Keratinocyte (primary cell): ENCODE results near the gene NRP2. TPM values are rescaled to one million over a fixed set of nuclear protein-coding genes. Genes with fewer than 3 reads are reported as not detected.

Experiments used
- DNase-seq: peaks from one replicate; pipeline ENCODE4 v3.0.0-alpha.2; 2011; ENCODE audit warnings: low read depth, missing footprints, low spot score
- FAIRE-seq: peaks from 2 replicates; lab custom pipeline; 2011; peaks lifted over from hg19 to GRCh38; lab: Jason Lieb, UNC
- H2AFZ ChIP-seq: 2 replicates; pipeline ENCODE4 v1.6.0; 2012; ENCODE audit warnings: low read length, control low read depth, inconsistent platforms; ENCODE audit not compliant: control insufficient read depth
- H3K27ac ChIP-seq: 2 replicates; pipeline ENCODE4 v1.5.1; 2011; ENCODE audit warnings: low read length; ENCODE audit not compliant: control insufficient read depth, insufficient read depth
- H3K27me3 ChIP-seq: 3 replicates; pipeline ENCODE4 v1.6.0; 2011; ENCODE audit warnings: low read length; ENCODE audit not compliant: control insufficient read depth, insufficient read depth; ENCODE audit errors: extremely low read depth
- H3K36me3 ChIP-seq, 2 experiments: 2 replicates in 1 of 2; 3 replicates in 1 of 2; pipeline ENCODE4 v1.5.1; 2011; ENCODE audit warnings: low read length in 2 of 2, mild to moderate bottlenecking in 1 of 2; ENCODE audit not compliant: control insufficient read depth in 2 of 2, insufficient read depth in 2 of 2; ENCODE audit errors: extremely low read depth in 1 of 2
- H3K4me1 ChIP-seq: 3 replicates; pipeline ENCODE4 v1.5.1; 2011; ENCODE audit warnings: low read length; ENCODE audit not compliant: control insufficient read depth, insufficient read depth; ENCODE audit errors: extremely low read depth
- H3K4me2 ChIP-seq: 3 replicates; pipeline ENCODE4 v1.6.0; 2011; ENCODE audit warnings: low read depth, low read length; ENCODE audit not compliant: control insufficient read depth, insufficient read depth; ENCODE audit errors: extremely low read depth
- H3K4me3 ChIP-seq, 3 experiments: fragments of 200-600 bp in 1 of 3; sonication (generic) in 1 of 3; 2 replicates in 2 of 3; 3 replicates in 1 of 3; pipeline ENCODE4 v1.5.1; 2011 to 2016; ENCODE audit warnings: low read length in 3 of 3, mild to moderate bottlenecking in 3 of 3, control low read depth in 2 of 3, inconsistent platforms in 1 of 3, low read depth in 1 of 3, mixed read lengths in 1 of 3, mixed run types in 1 of 3, moderate library complexity in 1 of 3; ENCODE audit not compliant: control insufficient read depth in 2 of 3, insufficient read depth in 2 of 3; ENCODE audit errors: extremely low read depth in 1 of 3
- H3K79me2 ChIP-seq: 2 replicates; pipeline ENCODE4 v1.6.0; 2012; ENCODE audit warnings: low read length; ENCODE audit not compliant: control insufficient read depth, insufficient read depth
- H3K9ac ChIP-seq: 3 replicates; pipeline ENCODE4 v1.6.0; 2011; ENCODE audit warnings: low read length; ENCODE audit not compliant: control insufficient read depth, insufficient read depth; ENCODE audit errors: extremely low read depth
- H3K9me1 ChIP-seq: 3 replicates; pipeline ENCODE4 v1.6.0; 2011; ENCODE audit warnings: low read length; ENCODE audit not compliant: control insufficient read depth, insufficient read depth; ENCODE audit errors: extremely low read depth
- H3K9me3 ChIP-seq: 2 replicates; pipeline ENCODE4 v1.5.1; 2012; ENCODE audit warnings: low read depth, low read length; ENCODE audit not compliant: control insufficient read depth
- H4K20me1 ChIP-seq: 3 replicates; pipeline ENCODE4 v1.6.0; 2011; ENCODE audit warnings: low read length; ENCODE audit not compliant: control insufficient read depth, insufficient read depth; ENCODE audit errors: extremely low read depth
- EZH2 ChIP-seq: IDR thresholded peaks from one replicate; pipeline ENCODE4 v1.6.1; 2012; ENCODE audit warnings: inconsistent platforms, mild to moderate bottlenecking, low read length, moderate library complexity
- dilution Hi-C: fragments of 300-500 bp; cut with MboI; formaldehyde crosslinking; loops from one replicate; pipeline ENCODE4 v1.7.0; 2020; ENCODE audit warnings: low sequenced_read_pairs; ENCODE audit not compliant: extremely low pct_ligation_motif_present
- polyA plus RNA-seq, 5 experiments: library from polyadenylated mRNA; depleted of rRNA in 3 of 5; stranded (reverse) in 3 of 5; stranded (forward) in 1 of 5; unstranded in 1 of 5; fragments of >200 nt; gene quantifications; 1 replicate in 1 of 5; 2 replicates in 3 of 5; 3 replicates in 1 of 5; pipeline versions ENCODE4 v1.2.1 to v1.2.3, GENCODE V29; 2011 to 2012; ENCODE audit warnings: missing spikeins in 2 of 5, low read depth in 1 of 5, low replicate concordance in 1 of 5
- TF ChIP-seq, protein P1 (sequence below), 3 experiments: IDR thresholded peaks in 1 of 3; conservative IDR thresholded peaks in 1 of 3; optimal IDR thresholded peaks in 1 of 3; 2 replicates in 2 of 3; 3 replicates in 1 of 3; pipeline versions ENCODE3 to v1.5.1; 2011; ENCODE audit warnings: low read length in 3 of 3, mild to moderate bottlenecking in 3 of 3, moderate library complexity in 2 of 3, control low read depth in 1 of 3, inconsistent platforms in 1 of 3; ENCODE audit not compliant: insufficient read depth in 2 of 3; ENCODE audit errors: extremely low read depth in 1 of 3

The NRP2 gene
- polyA plus RNA-seq, 1 donor (not counting 4 experiments of a cell fraction or from before 2014, with no cell fraction given) = 20.6 TPM

GRCh38 chr2:205705511-205706349 lies 23.4 kb downstream of the NRP2 start:
- no peaks in the 10 kb centered on the region for H3K27me3 ChIP-seq
- H3K4me2 ChIP-seq = no peak overlapping the region
- no peaks in the 10 kb centered on the region for H3K9me3 ChIP-seq
- FAIRE-seq = no peak
- H3K4me3 ChIP-seq = no peak overlapping the region
- peaks cover 3 to 16% of the 10 kb centered on the region in 2 experiments for H3K36me3 ChIP-seq
- H3K79me2 ChIP-seq = peaks cover 24% of the 10 kb centered on the region
- H3K4me1 ChIP-seq = peaks cover 30% of the 10 kb centered on the region
- no peak overlapping the region for H3K27ac ChIP-seq
- dilution Hi-C loops = no loop called here
- no peaks in the 10 kb centered on the region for H3K9me1 ChIP-seq
- no peak for DNase-seq
- TF ChIP-seq, protein P1, sequence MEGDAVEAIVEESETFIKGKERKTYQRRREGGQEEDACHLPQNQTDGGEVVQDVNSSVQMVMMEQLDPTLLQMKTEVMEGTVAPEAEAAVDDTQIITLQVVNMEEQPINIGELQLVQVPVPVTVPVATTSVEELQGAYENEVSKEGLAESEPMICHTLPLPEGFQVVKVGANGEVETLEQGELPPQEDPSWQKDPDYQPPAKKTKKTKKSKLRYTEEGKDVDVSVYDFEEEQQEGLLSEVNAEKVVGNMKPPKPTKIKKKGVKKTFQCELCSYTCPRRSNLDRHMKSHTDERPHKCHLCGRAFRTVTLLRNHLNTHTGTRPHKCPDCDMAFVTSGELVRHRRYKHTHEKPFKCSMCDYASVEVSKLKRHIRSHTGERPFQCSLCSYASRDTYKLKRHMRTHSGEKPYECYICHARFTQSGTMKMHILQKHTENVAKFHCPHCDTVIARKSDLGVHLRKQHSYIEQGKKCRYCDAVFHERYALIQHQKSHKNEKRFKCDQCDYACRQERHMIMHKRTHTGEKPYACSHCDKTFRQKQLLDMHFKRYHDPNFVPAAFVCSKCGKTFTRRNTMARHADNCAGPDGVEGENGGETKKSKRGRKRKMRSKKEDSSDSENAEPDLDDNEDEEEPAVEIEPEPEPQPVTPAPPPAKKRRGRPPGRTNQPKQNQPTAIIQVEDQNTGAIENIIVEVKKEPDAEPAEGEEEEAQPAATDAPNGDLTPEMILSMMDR (optimal IDR thresholded peaks at IDR 0.05 in 1 of 3, IDR thresholded peaks at IDR 0.05 in 1 of 3, conservative IDR thresholded peaks at IDR 0.05 in 1 of 3; ENCODE audit: extremely low read depth in 1 of 3, insufficient read depth in 2 of 3, low read length in 3 of 3) = no peak
- no peak for TF ChIP-seq EZH2
- H2AFZ ChIP-seq = no peak overlapping the region
- H4K20me1 ChIP-seq = no peaks in the 10 kb centered on the region
- no peak overlapping the region for H3K9ac ChIP-seq

DNA sequence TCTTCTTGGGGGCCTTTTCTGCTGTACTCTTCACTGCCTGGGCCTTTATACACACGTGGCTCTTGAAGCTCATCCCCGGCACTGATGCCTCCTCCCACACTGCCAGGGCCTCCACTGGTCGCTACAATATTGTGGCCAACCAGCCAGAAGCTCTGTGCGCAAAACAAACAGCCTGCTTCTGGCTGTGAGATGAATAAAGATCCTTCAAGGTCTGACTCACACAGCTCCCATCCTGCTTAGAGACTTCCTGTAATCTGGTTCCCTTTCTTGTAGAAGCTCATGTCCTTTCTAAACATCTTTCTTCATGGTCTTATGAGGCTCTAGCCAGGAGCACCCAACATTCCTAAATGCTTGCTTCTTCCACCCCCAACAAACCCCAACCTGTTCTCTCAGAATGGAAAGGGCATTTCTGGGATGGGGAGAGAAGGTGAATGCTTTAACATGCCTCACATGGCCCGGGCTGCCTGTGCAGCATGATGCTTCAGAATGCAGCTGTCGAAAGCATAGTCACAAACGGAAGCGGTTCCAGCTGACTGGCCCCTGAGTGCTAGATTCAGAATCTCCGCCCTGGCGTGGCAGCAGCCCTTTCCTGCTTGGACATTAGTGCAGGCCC lies 24.6 kb downstream of the NRP2 start:
- peak; percentile 88 for FAIRE-seq

More for the DNA sequence above, 24.6 kb downstream of the NRP2 start:
- Histone ChIP-seq H3K4me1 (peaks cover 19% of the 10 kb centered on the region), H4K20me1 (no peaks in the 10 kb centered on the region), H3K79me2 (peaks cover 24% of the 10 kb centered on the region), H3K9ac (peak overlapping the region; percentile 24), H3K36me3 (peaks cover 3 to 19% of the 10 kb centered on the region in 2 experiments), H3K4me2 (no peak overlapping the region), H3K27me3 (no peaks in the 10 kb centered on the region), H3K27ac (peak overlapping the region; percentile 19), H3K9me1 (no peaks in the 10 kb centered on the region), H3K9me3 (no peaks in the 10 kb centered on the region), H3K4me3 (no peak overlapping the region), H2AFZ (peak overlapping the region; percentile 37)
- no peak for DNase-seq
- dilution Hi-C loops = no loop called here
- TF ChIP-seq, protein P1 (optimal IDR thresholded peaks at IDR 0.05 in 1 of 3, IDR thresholded peaks at IDR 0.05 in 1 of 3, conservative IDR thresholded peaks at IDR 0.05 in 1 of 3; ENCODE audit: extremely low read depth in 1 of 3, insufficient read depth in 2 of 3, low read length in 3 of 3) = no peak
- no peak for TF ChIP-seq EZH2
